Tibial nerve (tissue), 4 donors: Measurements from ENCODE around the gene RFX5.
A peak's percentile ranks its signal among the peaks of the same experiment; 100 is the strongest.

ENCODE experiments used
- EP300 ChIP-seq, 2 donors: sonication (generic); formaldehyde crosslinking; IDR thresholded peaks; one replicate each; pipeline ENCODE4 v1.6.1; 2017; ENCODE audit warnings: antibody characterized with exemption in 2 of 2, mild to moderate bottlenecking in 1 of 2
- POLR2A ChIP-seq, 2 donors: fragments of 450-650 bp; IDR thresholded peaks; one replicate each; pipeline ENCODE4 v1.6.1; 2017; ENCODE audit warnings: antibody characterized with exemption in 2 of 2, mild to moderate bottlenecking in 2 of 2, moderate library complexity in 2 of 2
- TF ChIP-seq, protein P1 (sequence below), 5 experiments: fragments of 200-600 bp in 3 of 5; fragments of 450-650 bp in 2 of 5; sonication (generic) in 3 of 5; IDR thresholded peaks; one replicate each; pipeline ENCODE4 v1.5.1; 2016 to 2019; ENCODE audit warnings: antibody characterized with exemption in 5 of 5, mild to moderate bottlenecking in 3 of 5, moderate library complexity in 2 of 5

DNA sequence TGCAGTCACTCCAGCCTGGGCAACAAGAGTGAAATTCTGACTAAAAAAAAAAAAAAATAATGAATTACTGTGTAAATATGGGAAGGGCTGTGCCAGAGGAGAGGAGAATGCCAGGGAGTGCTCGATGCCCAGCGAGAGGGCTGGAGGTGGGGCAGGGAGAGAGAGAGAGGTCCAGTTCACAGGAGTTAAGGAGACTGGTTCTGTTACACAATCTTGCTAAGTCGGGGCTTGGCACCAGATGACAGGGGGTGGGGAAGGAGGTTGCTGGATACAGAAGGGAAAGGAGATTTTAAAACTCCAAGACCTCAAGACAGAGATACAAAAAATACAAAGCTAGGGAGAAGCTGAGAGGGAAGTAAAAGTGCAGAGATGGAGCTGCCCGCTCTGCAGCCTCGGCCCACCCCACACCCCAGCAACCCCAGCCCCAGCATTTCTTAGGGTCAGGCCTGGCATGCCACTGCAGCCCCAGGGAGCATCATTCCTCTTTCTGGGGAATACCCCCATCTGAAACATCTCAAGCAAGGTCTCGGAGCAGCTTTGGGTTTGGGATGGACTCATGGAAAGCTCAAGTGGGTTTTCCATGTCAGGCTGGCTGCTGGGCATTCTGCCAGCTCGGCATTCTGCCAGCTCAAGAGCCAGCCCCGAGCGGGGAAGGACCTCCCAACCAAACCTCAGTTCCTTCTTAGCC lies 24.5 kb upstream of the RFX5 start:
- TF ChIP-seq, protein P1, sequence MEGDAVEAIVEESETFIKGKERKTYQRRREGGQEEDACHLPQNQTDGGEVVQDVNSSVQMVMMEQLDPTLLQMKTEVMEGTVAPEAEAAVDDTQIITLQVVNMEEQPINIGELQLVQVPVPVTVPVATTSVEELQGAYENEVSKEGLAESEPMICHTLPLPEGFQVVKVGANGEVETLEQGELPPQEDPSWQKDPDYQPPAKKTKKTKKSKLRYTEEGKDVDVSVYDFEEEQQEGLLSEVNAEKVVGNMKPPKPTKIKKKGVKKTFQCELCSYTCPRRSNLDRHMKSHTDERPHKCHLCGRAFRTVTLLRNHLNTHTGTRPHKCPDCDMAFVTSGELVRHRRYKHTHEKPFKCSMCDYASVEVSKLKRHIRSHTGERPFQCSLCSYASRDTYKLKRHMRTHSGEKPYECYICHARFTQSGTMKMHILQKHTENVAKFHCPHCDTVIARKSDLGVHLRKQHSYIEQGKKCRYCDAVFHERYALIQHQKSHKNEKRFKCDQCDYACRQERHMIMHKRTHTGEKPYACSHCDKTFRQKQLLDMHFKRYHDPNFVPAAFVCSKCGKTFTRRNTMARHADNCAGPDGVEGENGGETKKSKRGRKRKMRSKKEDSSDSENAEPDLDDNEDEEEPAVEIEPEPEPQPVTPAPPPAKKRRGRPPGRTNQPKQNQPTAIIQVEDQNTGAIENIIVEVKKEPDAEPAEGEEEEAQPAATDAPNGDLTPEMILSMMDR (IDR thresholded peaks at IDR 0.05) = no peak
- TF ChIP-seq EP300 (IDR thresholded peaks at IDR 0.05) (peak in 1 of 2 donors; percentile 42), POLR2A (IDR thresholded peaks at IDR 0.05) (no peak)
